GM19035 (cell line): ENCODE results near the gene FBXO24.

ENCODE experiments used
- ATAC-seq: cut with Tn5 transposase; IDR thresholded peaks from one replicate; pipeline ENCODE4 v1.9.1; 2021; ENCODE audit not compliant: unreplicated experiment

The FBXO24 gene

DNA sequence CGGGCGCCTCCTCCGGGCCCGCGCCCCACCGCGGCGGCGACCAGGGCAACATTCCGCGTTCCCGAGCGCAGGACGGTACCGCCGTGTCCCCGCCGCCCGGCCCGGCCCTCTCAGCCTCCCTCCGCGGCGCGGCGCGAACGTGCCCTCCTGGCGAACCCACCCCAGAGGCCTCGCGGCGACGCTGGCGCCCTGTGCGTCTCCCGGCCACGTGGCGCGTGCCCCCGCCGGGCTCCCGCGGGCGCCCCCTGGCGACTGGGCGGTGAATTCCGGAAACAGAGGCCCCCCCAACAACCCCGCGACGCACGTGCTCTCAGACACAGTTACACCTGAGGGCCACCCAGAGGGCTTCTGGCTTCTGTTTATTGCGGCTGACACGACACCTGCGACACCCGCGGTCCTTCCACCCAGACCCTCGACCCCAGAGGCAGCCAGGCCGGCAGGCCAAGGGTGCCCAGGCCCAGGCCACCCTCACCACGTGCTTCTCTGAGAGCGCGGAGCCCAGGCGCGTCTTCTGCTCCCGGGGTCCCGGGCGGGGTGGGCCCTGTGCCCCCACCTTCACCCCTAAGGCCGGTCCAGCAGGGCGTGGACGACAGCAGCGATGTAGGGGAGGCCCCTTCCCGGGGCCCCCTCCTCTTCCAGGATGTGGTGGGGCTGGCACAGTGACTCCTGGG is 12.3 kb upstream of the FBXO24 start, which contains the start of gene SAP25:
Gene SAP25 (minus strand): TSS at position 210 of the 671 bp plus-strand sequence. CDS start 158 bp downstream, at position 52.
- ATAC-seq = no peak

DNA sequence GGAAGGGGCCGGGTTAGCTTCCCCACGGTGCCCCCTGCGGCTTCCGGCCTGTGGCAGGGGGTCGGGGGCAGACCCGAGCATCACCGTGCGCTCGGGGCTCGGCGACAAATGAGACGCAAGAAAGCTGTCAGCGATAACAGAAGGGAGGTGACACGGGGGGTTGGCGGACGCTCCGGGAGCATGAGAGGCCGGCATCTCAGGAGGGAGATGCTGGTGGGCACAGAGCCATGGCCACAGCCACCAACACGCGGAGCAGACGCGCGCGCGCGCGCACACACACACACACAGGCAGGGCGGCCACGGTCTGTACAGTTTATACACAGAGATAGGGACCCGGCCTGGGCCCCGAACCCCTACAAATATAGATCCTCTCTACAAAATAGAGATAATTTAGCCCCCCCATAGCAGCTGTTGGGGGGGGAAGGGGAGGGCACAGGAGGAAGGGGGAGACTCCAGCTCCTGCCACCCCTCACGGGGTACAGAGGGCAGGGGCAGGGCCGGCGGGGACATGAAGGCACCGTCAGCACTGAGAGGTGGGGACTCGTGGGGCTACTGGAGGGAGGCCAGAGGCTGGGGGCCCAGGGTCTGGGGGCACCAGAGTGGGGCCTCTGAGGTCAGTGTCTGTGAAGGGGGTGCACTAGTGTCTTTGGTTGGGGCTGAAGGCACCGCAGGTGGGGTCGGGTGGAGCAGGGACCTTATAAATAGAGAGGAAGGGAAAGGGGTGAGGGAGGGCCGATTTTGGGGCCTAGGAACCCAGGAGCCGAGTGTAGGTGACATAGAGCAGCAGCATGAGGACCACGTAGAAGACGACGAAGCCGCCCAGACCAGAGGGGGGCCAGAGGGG is 11.5 kb upstream of the FBXO24 start:
- no peak for ATAC-seq

DNA sequence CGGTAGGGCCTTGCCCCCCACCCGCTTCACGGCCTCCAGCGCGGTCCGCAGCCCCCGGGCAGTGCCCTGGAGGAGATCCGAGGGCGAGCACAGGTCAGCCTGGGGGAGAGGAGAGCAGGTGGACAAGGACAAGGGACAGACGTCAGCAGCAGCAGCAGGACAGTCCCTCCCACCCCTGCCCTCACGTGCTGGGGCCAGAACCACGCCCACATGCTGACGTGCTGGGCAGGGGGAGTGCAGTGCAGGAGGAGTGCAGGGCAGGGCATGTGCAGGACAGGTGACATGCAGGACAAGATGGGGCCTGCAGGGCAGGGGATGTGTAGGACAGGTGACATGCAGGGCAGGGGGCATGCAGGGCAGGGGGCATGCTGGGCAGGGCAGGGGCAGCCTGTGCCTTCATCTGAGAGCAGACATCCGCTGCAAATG is 10.9 kb upstream of the FBXO24 start:
- ATAC-seq = no peak

DNA sequence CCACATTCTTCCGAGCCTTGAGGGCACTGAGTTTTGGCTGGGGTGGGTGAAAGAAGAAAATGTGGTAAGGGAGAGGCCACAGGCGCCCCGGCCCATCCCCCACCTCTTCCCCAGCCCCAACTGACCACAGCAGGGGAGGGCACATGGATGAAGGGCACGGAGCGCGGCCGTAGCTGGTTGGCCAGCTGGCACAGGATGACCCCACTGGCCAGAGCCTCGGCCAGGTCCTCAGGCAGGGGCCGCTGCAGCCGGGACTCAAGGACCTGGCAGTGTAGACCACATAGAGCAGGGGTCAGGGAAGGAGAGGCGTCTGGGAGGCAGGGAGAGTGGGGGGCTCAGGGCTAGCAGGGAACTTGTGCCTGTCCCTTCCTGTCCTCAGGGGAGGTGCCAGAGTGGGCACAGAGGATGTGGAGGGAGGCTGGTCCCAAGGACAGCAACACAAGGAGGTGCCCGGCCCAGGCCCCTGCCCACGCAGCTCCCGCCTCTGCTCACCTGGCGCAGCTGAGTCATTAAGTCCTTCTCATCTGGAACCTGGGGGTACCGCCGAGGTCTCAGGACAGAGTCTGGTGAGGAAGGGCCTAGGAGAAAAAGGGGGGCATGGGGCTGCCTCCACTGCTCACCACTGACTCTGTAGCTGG is 10.3 kb upstream of the FBXO24 start:
- no peak for ATAC-seq

DNA sequence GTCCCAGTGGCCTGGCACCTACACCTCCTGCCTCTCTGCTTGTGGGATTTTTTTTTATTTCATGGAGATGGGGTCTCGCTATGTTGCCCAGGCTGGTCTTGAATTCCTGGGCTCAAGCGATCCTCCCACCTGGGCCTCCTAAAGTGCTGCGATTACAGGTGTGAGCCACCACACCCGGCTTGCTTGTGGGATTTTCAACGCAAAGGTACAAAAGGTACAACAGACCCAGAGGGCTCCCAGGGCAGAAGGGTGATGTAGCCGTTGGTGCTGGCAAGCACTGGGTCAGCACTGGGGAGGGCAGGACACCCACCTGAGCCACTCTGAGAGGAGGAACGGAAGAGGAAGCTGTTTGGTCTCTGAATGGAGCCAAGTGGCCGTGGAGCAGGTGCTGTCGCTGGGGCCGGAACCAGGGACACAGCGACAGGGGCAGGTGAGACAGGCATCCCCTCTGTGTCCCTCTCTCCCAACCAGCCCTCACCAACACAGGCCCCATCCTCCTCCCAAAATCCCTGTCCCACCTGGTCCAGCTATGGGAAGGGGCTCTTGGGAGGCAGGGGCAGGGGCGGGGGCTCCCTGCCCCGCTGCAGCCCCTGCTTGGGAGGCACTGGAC is 9.6 kb upstream of the FBXO24 start:
- no peak for ATAC-seq

DNA sequence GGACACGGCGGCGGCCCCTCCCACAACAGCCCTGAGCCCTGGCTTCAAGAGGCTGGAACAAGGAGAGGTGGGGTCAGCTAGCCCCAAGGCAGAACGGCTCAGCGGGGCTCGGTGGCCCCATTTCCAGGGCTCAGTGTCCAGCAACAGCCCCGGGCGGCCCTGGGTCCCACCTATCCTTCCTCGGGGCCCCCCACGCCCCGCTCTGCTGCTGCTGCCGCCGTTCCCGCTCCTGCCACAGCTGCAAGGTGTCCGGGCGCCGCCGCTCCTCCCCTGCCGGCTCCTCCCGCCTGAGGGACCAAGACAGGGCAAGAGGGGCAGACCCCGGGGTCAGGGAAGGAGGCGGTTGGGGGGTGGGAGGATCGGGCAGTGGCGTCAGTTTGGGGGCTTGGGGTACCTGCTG is 9.0 kb upstream of the FBXO24 start:
- ATAC-seq = no peak

DNA sequence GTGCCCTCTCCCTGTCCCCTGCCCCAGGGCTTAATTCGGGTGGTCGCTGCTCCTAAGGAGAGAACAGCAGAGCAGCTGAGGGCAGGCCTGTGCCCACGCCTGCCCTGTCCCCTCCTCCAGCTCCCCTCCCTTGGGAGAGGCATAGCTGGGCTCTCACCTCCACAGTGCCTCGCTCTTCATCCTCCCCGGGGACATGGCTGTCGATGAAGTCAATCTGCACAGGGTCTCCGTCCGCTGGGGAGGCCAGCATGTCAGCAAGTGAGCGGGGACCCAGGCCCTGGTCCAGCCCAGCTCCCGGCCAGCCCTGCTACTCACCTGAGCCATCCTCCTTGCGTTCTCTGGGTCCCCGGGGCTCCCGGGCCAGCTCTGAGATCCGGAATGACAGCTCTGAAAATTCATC is 8.6 kb upstream of the FBXO24 start:
- ATAC-seq = no peak

DNA sequence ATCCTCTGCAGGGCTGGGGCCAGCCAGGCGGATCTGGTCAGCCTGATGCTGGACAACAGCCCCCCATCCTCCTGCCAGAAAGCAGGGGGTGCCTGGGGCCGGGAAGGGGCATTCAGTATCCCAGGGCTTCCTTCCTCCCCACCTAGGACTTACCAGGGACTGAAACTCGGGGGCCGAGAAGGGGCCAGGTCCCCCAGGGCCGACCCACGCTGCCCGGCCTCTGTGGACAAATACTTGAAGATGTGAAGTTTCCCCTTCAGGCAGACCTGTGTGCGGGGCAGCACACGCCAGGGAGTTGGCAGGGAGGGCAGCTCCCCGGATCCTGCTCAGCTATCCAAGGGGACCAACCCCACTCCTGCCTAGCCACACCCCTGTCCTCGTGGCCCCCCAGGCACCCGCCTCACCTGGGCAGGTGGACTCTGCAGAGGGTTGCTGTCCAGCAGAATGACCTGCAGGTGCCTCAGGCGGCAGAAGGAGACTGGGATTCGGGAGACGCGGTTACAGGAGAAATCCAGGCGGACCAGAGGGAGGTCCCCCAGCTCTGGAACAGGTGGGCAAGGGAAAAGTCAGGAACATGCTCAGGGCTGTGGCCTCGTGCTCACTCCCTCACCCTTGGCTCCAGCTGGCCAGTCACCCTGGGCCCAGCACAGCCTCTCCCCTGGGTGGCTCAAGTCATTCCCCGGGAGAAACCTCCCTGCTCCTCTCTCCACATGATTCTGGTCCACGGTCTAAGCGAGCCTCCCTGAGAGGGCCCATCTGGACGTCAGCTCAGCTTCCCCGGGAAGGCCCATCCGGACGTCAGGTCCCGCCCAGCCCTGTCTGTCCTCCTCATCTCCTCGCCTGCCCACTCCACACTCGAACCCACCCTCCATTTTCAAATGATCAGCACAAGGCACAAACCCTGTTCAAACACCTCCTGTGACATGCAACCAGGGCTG is 7.6 kb upstream of the FBXO24 start:
- no peak for ATAC-seq

DNA sequence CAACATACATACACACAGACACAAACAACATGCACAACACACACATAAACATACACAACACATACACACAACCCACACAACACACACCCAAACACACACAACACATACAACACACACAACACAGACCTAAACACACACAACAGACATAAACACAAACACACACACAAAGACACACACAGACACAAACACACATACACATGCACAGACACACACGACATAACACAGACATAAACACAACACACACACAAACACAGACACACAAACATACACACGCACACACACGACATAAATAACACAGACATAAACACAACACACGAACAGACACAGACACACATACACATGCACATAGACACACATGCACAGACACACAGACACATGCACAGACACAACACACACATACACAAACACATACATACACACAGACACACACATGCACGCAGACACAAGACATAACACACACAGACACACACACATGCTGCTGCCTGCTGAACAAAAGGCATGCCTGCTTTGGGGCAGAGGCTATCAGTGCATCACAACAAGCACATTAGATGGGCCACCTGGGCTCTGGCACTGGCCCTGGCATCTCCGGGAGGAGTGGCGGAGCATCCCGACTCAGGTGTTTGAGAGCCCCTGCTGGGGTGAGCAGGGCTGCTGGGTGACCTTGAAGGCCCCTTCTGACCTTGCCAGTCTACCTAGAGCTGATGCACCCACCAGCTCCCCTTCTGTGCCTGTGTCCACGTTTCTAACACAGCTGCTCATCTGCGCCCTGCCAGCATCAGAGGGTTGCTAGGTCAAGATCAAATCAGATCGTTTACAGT is 5.5 kb upstream of the FBXO24 start:
- ATAC-seq = no peak

DNA sequence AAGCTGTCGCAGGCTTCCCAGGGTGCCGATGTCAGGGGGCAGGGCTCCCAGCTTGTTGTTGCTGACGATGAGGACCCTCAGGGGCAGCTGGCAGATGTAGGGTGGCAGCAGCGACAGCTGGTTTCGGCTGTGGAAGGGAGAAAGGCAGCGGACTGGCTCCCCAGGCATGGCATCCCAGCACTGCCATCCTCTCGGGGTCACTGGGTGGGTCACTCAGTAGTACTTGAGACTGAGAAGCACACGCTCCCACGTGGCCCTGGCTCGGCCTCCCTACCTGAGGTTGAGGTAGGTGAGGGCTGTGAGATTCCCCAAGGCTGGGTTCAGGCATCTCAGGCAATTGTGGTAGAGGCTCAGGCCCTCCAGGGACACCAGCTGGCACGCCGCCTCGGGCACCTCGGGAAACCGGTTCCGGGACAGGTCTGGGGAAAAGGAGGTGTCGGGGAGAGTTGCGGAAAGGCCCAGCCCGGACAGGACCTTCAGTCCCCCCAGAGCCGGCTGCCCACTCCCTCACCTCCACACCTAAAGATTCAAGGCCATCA is 4.0 kb upstream of the FBXO24 start:
- no peak for ATAC-seq

DNA sequence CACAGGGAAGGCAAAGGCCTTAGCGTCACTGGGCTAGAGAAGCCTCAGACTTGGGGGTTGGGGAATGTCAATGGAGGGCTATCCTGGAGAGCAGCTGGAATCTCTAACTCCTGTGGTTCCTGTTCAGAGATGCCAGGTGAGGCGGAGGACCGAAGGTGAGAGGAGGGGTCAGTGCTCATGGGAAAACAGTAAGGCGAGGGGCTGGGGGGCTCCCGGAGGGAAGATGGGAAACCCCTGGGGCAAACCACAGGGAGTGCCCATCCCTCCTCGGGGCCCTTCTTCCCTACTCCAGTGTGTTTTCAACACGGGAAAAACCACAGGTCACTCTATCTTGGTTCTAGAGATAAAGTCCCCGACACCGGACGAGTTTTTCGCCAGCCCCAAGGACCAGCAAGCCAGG is 3.5 kb upstream of the FBXO24 start:
- no peak for ATAC-seq

DNA sequence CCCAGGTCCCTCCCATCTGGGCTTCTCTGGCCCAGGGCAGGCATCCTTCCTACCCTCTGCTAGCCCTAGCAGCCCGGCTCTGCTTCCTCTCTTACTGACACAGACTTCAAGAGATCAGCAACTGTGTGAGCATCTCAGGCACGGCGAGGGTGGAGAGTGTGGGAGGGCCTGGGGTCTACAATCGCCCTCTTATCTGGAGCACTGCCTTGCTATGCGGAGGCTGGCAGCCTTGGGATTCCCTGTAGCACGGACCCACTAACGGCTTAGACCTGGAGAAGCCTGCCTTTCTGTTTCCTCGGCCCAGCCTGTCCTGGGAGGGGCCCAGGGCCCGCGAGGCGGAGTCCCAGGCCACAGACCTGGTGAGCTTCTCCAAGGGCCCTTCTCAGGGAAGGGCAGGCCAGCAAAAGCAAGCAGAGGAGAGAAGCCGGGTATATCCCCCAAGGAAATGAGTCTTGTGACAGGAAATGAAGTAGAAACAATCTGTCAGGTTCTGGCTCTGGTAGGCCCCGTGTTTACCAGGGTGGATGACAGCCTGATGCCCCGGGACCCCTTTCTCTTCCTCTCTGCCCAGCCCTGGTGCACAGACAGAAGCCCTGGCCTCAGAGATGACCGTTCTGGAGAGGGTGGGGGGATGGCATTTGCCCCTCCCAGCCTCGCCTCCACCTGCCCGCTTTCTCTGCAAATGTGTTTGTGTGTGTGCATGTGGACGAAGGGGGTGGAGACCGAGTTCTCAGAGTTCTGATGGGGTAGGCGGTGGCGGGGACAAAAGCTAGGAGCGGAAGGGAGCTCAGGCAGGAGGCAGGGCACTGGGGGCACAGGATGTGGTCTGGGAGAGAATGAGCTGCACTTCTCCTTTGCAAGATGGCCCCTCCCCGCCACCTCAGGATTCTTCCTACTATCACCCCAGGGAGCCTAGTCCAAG is 2.7 kb upstream of the FBXO24 start:
- no peak for ATAC-seq

DNA sequence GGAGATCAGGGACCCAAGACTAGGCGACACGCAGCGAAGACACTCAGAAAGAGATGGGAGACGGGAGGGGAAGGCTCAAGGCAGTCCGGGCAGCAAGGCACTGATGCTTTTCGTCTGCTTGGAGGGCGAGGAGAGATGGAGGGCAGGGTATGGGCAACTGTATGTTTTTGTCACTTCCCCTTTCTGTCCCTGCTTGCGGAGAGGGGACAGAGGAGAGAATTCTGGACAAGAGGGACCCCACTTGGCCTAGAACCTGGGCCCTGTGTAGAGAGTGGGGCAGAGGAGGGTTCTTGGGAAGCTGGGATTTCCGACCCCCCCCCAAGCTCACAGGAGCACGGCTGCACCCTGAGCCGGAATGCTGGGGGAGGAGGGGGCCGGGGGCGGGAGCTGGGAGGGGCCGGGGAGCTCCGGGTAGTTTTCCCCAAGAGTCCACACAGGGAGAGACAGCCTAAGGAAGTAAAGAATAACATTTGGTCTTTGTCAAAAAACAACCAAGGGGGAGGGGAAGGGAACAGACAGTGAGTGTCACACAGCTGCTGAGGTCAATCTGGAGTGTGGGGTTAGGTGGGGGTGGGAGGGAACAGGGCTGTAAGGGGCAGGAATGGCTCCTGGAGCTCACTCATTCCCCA is 2.0 kb upstream of the FBXO24 start:
- no peak for ATAC-seq

DNA sequence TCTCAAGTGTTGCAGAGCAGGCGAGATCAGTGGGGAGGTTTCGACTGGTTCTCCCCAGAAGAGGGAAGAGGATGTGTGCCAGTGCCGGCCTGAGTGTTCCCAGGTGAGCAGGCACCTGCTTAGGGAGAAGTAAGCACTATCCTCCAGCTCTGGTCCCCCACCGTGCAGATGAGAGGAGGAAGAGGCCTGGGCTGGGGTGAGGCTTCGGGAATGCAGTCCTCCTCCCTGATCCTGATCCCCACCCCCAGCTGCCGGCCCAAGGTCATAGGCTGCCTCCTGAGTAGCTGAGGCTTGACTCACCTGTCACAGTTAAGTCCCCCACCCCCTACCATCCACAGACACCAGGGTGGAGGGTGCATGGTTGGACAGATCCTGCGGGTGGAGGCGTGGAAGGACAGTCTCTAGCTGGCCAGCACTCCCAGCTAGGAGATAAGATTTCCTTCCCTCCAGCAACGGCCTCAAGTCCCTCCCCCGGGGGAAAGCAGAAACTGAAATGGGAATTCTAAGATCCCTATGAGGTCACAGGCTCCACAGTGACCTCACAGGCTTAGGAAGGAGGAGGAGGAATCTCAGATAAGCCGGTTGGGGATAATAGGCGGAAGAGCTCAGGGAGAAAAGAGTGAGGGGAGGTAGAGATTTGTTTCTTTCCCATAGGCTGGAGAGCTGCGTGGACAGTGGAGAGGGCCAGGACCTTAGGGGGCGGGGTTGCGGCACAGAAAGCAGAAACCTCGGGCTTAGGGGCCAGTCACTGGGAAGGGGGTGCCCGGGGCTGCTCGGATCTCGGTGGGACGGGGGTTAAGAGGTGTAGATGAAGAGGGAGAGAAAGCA is 1.2 kb upstream of the FBXO24 start:
- ATAC-seq = no peak

DNA sequence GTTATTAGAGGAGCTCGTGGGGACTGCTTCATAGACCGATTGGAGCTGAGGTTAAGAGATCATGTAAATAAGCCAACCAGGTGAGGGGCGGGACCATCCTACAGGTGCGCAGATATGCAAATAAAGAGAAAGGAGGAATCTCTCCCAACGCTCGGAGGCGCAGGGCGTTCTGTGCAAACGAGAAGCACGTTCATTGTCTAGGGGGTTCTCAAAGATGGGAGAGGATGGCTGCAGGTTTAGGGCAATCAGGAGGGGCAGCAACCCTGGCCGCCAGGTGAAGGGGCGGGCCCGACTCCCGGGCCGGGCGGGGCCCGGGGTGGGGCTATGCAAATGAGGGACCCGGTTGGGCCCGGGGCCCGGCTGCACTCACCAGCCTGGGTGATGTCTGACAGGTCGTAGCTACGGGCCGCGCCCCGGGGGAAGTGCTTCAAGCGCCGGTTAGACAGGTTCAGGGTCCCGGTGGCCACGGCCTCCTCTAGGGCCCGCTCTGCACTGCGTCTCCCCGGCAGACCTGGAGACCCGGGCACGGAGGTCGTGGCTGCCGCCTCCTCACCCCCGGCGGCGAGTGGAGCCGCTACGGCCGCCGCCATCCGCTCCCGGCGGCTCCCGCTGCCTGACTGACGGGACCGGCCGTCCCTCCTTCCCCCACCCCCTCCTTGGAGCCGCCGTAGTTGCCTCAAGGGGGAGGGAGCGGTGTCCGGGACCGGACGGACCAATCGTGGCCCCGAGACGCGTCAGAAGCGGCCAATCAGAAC is 440 bp upstream of the FBXO24 start, which contains the start of gene LRCH4:
Gene LRCH4 (minus strand): TSS at position 619 of the 755 bp plus-strand sequence. CDS start 29 bp downstream, at position 590.
- ATAC-seq = peak; percentile 30

DNA sequence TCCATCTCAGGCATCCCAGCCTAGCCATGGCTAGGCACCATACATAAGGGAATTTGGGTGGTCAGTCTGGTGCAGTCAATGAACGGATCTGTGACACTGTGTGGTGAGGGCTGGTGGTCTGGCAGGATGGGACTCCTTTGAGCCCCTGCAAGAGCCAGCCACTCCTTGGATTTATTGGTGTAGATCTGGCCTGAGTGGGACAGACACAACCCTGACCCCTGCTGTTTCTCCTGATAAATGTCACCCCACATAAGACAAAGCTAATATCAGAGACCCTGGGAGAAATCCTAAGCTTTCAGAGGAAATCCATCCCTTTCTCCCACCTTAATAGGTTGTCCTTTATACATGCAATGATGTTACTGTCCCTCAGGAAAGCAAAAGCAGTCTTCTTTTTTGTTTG is 2.3 kb downstream of the FBXO24 start:
- no peak for ATAC-seq
